Suprapubic skin (tissue), 2 donors: ENCODE results near the gene CHRD.

Experiments used
- EP300 ChIP-seq: sonication (generic); formaldehyde crosslinking; IDR thresholded peaks from one replicate; pipeline ENCODE4 v1.6.1; 2017; ENCODE audit warnings: antibody characterized with exemption
- POLR2A ChIP-seq, 2 donors: fragments of 450-650 bp; IDR thresholded peaks; one replicate each; pipeline ENCODE4 v1.6.1; 2017; ENCODE audit warnings: antibody characterized with exemption in 2 of 2, mild to moderate bottlenecking in 2 of 2, moderate library complexity in 2 of 2

- TF ChIP-seq EP300 (no peak), POLR2A (IDR thresholded peaks at IDR 0.05) (no peak)
Observed at GRCh38 chr3:184343200-184343876, 36.5 kb upstream of the CHRD start.
